K562 (cell line): Measurements from ENCODE around the gene MPC1. TPM values are rescaled to one million over a fixed set of nuclear protein-coding genes. Genes with fewer than 3 reads are reported as not detected.

Source experiments
- ARNT ChIP-seq, 2 experiments: fragments of 450-650 bp; IDR thresholded peaks; 2 replicates each; pipeline ENCODE4 v1.6.1; 2016; ENCODE audit warnings: mild to moderate bottlenecking in 1 of 2
- EWSR1 ChIP-seq: fragments of 450-650 bp; IDR thresholded peaks from 2 replicates; pipeline ENCODE4 v1.6.1; 2018; ENCODE audit warnings: borderline replicate concordance, mild to moderate bottlenecking, low read depth, moderate library complexity; ENCODE audit not compliant: partially characterized antibody
- FOXK1 ChIP-seq: sonication (generic); formaldehyde crosslinking; IDR thresholded peaks from 2 replicates; pipeline ENCODE4 v1.8.0; 2022; ENCODE audit warnings: missing genetic modification reagents, mild to moderate bottlenecking, borderline replicate concordance
- KLF16 ChIP-seq: IDR thresholded peaks from 2 replicates; pipeline ENCODE4 v1.6.1; 2016; ENCODE audit warnings: antibody characterized with exemption
- PURB ChIP-seq: sonication (generic); formaldehyde crosslinking; IDR thresholded peaks from 2 replicates; pipeline ENCODE4 v1.9.0; 2021; ENCODE audit warnings: low read depth, mild to moderate bottlenecking, missing genetic modification reagents
- RFX7 ChIP-seq: fragments of 250-450 bp; sonication (Bioruptor Pico); IDR thresholded peaks from 2 replicates; pipeline ENCODE4 v1.5.1; 2021; ENCODE audit warnings: mild to moderate bottlenecking
- USF1 ChIP-seq: sonication (generic); formaldehyde crosslinking; IDR thresholded peaks from 2 replicates; pipeline ENCODE4 v1.9.0; 2022; ENCODE audit warnings: mild to moderate bottlenecking, missing genetic modification reagents
- ZBTB12 ChIP-seq: fragments of 250-450 bp; sonication (Bioruptor Pico); IDR thresholded peaks from 2 replicates; pipeline ENCODE4 v1.4.0; 2020
- ZC3H8 ChIP-seq: fragments of 450-650 bp; IDR thresholded peaks from 2 replicates; pipeline ENCODE4 v1.6.1; 2017
- ZNF140 ChIP-seq: fragments of 250-450 bp; sonication (Bioruptor Pico); IDR thresholded peaks from 2 replicates; pipeline ENCODE4 v1.8.0; 2021; ENCODE audit warnings: moderate library complexity, mild to moderate bottlenecking, inconsistent platforms
- ZNF232 ChIP-seq: sonication (generic); formaldehyde crosslinking; IDR thresholded peaks from 2 replicates; pipeline ENCODE4 v1.8.0; 2022; ENCODE audit warnings: mild to moderate bottlenecking, missing genetic modification reagents
- ZNF24 ChIP-seq: fragments of 450-650 bp; IDR thresholded peaks from 2 replicates; pipeline ENCODE4 v1.6.1; 2016
- ZNF3 ChIP-seq: fragments of 250-450 bp; sonication (Bioruptor Pico); IDR thresholded peaks from 2 replicates; pipeline ENCODE4 v1.5.0; 2021; ENCODE audit warnings: mild to moderate bottlenecking, moderate library complexity
- ZNF316 ChIP-seq: fragments of 450-650 bp; IDR thresholded peaks from 2 replicates; pipeline ENCODE4 v1.6.1; 2016
- ZNF318 ChIP-seq, 2 experiments: fragments of 450-650 bp; IDR thresholded peaks; 2 replicates each; pipeline ENCODE4 v1.6.1; 2016; ENCODE audit warnings: mild to moderate bottlenecking in 2 of 2, borderline replicate concordance in 1 of 2, low read depth in 1 of 2, moderate library complexity in 1 of 2
- ZNF398 ChIP-seq: fragments of 250-450 bp; sonication (Bioruptor Pico); IDR thresholded peaks from 2 replicates; pipeline ENCODE4 v1.8.0; 2021; ENCODE audit warnings: moderate library complexity, mild to moderate bottlenecking, inconsistent platforms
- ZNF561 ChIP-seq: fragments of 450-650 bp; formaldehyde crosslinking; conservative IDR thresholded peaks from 2 replicates; pipeline ENCODE4 v1.4.0; 2020; ENCODE audit warnings: mild to moderate bottlenecking, moderate library complexity
- polyA plus RNA-seq, 8 experiments: library from polyadenylated mRNA; depleted of rRNA in 4 of 8; stranded (reverse) in 5 of 8; unstranded in 3 of 8; fragments of >200 nt; fragmentation: Nextera tagmentation in 2 of 8; fragmentation: Illumina TruSeq in 1 of 8; extraction: Ambion mirVana in 2 of 8; extraction: Trizol in 1 of 8; gene quantifications; 2 replicates each; pipeline versions ENCODE4 v1.2.1 to v1.2.3, GENCODE V29; 2011 to 2014; ENCODE audit warnings: inconsistent platforms in 1 of 8, missing spikeins in 1 of 8
- total RNA-seq, 7 experiments: library from RNA; depleted of rRNA in 6 of 7; stranded (reverse); fragments of >200 nt in 6 of 7; fragmentation: Illumina TruSeq in 2 of 7; extraction: Trizol in 2 of 7; gene quantifications; 2 replicates each; pipeline versions ENCODE4 v1.2.1 to v1.2.3, GENCODE V29; 2011 to 2021; ENCODE audit warnings: low replicate concordance in 1 of 7

MPC1 gene
- total and polyA plus RNA-seq, 9 of the 15 experiments (the other 6 are each of a cell fraction or from before 2014, with no cell fraction given): 78.6 to 185 (median 138) TPM

- TF ChIP-seq ZNF232 (CRISPR knock-in tag) (peak; percentile 93; the same call in 1 of the 2 replicates), ZNF140 (no peak), FOXK1 (peak; percentile 96), RFX7 (CRISPR knock-in tag) (no peak), USF1 (no peak), ARNT (IDR thresholded peaks at IDR 0.05) (no peak), ZNF318 (IDR thresholded peaks at IDR 0.05; ENCODE audit: borderline replicate concordance in 1 of 2, low read depth in 1 of 2) (no peak), ZNF398 (no peak), ZC3H8 (no peak), ZNF24 (0 out of 2 replicates have a peak, but pooled peaks have one; percentile 21), ZNF3 (CRISPR knock-in tag) (no peak), EWSR1 (no peak), ZNF316 (peak; percentile 94), ZBTB12 (peak; percentile 64), ZNF561 (CRISPR knock-in tag) (no peak), PURB (CRISPR knock-in tag) (no peak), KLF16 (no peak)
Observed at GRCh38 chr6:166342349-166343149, 40.2 kb downstream of the MPC1 start, which contains the start of gene SFT2D1 (continued).
